ENCODE results near the gene CACNA1E. TPM values are rescaled to one million over a fixed set of nuclear protein-coding genes. Genes with fewer than 3 reads are reported as not detected.
"Not testable (repeated sequence)": the region's sequence is repeated elsewhere in the genome, so short reads cannot be mapped to it uniquely, and the experiment has no call there.

Gene CACNA1E
- total and polyA plus RNA-seq, 2 experiments from 2014 or later: 1.1 to 1.7 TPM

- Histone ChIP-seq H3K9me2 (replicated peaks; ENCODE audit: insufficient read depth) (no peaks in the 10 kb centered on the region), H3K27ac (no peak overlapping the region), H3K36me3 (replicated peaks; ENCODE audit: insufficient read depth, low read depth) (no peaks in the 10 kb centered on the region), H3K79me2 (no peaks in the 10 kb centered on the region), H2AFZ (no peak overlapping the region), H3K27me3 (no peaks in the 10 kb centered on the region), H3K4me1 (ENCODE audit: insufficient read depth) (no peaks in the 10 kb centered on the region), H4K20me1 (ENCODE audit: insufficient read depth, poor library complexity, severe bottlenecking) (no peaks in the 10 kb centered on the region), H3K4me2 (no peak overlapping the region), H3K4me3 (no peak overlapping the region), H3K9me3 (ENCODE audit: low read depth) (no peaks in the 10 kb centered on the region)
- TF ChIP-seq EZH2phosphoT487 (IDR thresholded peaks at IDR 0.05; ENCODE audit: low read depth, severe bottlenecking, unreplicated experiment) (no peak), EZH2 (IDR thresholded peaks at IDR 0.05; ENCODE audit: borderline replicate concordance) (no peak)
- TF ChIP-seq, protein P1, sequence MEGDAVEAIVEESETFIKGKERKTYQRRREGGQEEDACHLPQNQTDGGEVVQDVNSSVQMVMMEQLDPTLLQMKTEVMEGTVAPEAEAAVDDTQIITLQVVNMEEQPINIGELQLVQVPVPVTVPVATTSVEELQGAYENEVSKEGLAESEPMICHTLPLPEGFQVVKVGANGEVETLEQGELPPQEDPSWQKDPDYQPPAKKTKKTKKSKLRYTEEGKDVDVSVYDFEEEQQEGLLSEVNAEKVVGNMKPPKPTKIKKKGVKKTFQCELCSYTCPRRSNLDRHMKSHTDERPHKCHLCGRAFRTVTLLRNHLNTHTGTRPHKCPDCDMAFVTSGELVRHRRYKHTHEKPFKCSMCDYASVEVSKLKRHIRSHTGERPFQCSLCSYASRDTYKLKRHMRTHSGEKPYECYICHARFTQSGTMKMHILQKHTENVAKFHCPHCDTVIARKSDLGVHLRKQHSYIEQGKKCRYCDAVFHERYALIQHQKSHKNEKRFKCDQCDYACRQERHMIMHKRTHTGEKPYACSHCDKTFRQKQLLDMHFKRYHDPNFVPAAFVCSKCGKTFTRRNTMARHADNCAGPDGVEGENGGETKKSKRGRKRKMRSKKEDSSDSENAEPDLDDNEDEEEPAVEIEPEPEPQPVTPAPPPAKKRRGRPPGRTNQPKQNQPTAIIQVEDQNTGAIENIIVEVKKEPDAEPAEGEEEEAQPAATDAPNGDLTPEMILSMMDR (IDR thresholded peaks at IDR 0.05; ENCODE audit: poor library complexity): no peak
- no peak for DNase-seq (ENCODE audit: low spot score)
- 76% methylated on average over 2 of the region's 2 CpGs for WGBS (ENCODE audit: low lambda C conversion rate, missing lambda C conversion rate)
Measured at GRCh38 chr1:181522864-181523263, 39.5 kb downstream of the CACNA1E start.

- 97% methylated on average over 1 of the region's 1 CpG for WGBS (ENCODE audit: low lambda C conversion rate, missing lambda C conversion rate)
- Histone ChIP-seq H4K20me1 (ENCODE audit: insufficient read depth, poor library complexity, severe bottlenecking) (no peaks in the 10 kb centered on the region), H3K9me2 (replicated peaks; ENCODE audit: insufficient read depth) (no peaks in the 10 kb centered on the region), H3K4me1 (ENCODE audit: insufficient read depth) (no peaks in the 10 kb centered on the region), H3K79me2 (no peaks in the 10 kb centered on the region), H3K4me3 (no peak overlapping the region), H3K36me3 (replicated peaks; ENCODE audit: insufficient read depth, low read depth) (no peaks in the 10 kb centered on the region), H3K9me3 (ENCODE audit: low read depth) (no peaks in the 10 kb centered on the region), H3K4me2 (no peak overlapping the region), H3K27ac (no peak overlapping the region), H2AFZ (no peak overlapping the region), H3K27me3 (no peaks in the 10 kb centered on the region)
- DNase-seq (ENCODE audit: low spot score): no peak
- no peak for TF ChIP-seq EZH2phosphoT487 (IDR thresholded peaks at IDR 0.05; ENCODE audit: low read depth, severe bottlenecking, unreplicated experiment)
- TF ChIP-seq, protein P1 (IDR thresholded peaks at IDR 0.05; ENCODE audit: poor library complexity): no peak
- TF ChIP-seq EZH2 (IDR thresholded peaks at IDR 0.05; ENCODE audit: borderline replicate concordance): no peak
Measured at GRCh38 chr1:181525104-181525721, 41.9 kb downstream of the CACNA1E start.

DNA sequence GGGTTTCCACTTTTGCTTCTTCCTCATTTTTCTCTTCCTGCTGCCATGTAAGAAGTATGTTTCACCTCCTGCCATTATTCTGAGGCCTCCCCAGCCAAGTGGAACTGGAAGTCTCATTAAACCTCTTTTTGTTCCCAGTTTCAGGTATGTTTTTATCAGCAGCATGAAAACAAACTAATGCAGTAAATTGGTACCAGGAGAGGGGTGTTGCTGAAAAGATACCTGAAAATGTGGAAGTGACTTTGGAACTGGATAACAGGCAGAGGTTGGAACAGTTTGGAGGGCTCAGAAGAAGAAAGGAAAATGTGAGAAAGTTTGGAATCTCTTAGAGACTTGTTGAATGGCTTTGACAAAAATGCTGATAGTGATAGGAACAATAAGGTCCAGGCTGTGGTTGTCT, 44.9 kb downstream of the CACNA1E start:
- H4K20me1 ChIP-seq (ENCODE audit: insufficient read depth, poor library complexity, severe bottlenecking); H3K27ac ChIP-seq; H3K4me1 ChIP-seq (ENCODE audit: insufficient read depth); H3K4me3 ChIP-seq; H3K79me2 ChIP-seq; H3K9me2 ChIP-seq (replicated peaks; ENCODE audit: insufficient read depth); H3K27me3 ChIP-seq; H3K9me3 ChIP-seq (ENCODE audit: low read depth); H2AFZ ChIP-seq; H3K36me3 ChIP-seq (replicated peaks; ENCODE audit: insufficient read depth, low read depth); DNase-seq (ENCODE audit: low spot score); H3K4me2 ChIP-seq: not testable (repeated sequence)

DNA sequence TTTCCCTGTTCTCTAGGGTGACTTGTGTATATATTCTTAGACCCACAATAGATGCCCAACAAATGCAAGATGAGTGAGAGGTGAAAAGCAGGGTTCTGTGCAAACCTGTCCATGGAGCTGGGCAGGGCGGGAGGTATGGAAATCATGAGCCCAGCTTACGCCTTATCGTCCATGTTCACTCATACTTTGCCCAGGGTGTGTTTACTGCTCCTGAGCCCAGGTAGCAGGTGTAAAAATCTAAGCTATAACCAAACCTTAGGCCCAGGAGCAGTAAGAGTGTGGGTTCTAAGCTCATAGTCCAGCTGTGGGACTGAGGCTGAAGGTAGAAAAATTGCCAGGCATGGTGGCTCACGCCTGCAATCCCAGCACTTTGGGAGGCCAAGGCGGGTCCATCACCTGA, 48.1 kb downstream of the CACNA1E start:
- Histone ChIP-seq H3K9me2 (replicated peaks; ENCODE audit: insufficient read depth) (no peaks in the 10 kb centered on the region), H3K4me3 (no peak overlapping the region), H3K9me3 (ENCODE audit: low read depth) (no peaks in the 10 kb centered on the region), H3K4me2 (no peak overlapping the region), H4K20me1 (ENCODE audit: insufficient read depth, poor library complexity, severe bottlenecking) (no peaks in the 10 kb centered on the region), H3K4me1 (ENCODE audit: insufficient read depth) (no peaks in the 10 kb centered on the region), H3K27ac (no peak overlapping the region), H3K79me2 (no peaks in the 10 kb centered on the region), H3K27me3 (no peaks in the 10 kb centered on the region), H2AFZ (no peak overlapping the region), H3K36me3 (replicated peaks; ENCODE audit: insufficient read depth, low read depth) (no peaks in the 10 kb centered on the region)
- TF ChIP-seq EZH2 (IDR thresholded peaks at IDR 0.05; ENCODE audit: borderline replicate concordance) (no peak), EZH2phosphoT487 (IDR thresholded peaks at IDR 0.05; ENCODE audit: low read depth, severe bottlenecking, unreplicated experiment) (no peak)
- TF ChIP-seq, protein P1 (IDR thresholded peaks at IDR 0.05; ENCODE audit: poor library complexity): no peak
- no peak for DNase-seq (ENCODE audit: low spot score)
- WGBS (ENCODE audit: low lambda C conversion rate, missing lambda C conversion rate): 93% methylated on average over 5 of the region's 5 CpGs

All from hepatocyte (in vitro differentiated cells).